ENCODE results near the gene MYO3B. TPM values are rescaled to one million over a fixed set of nuclear protein-coding genes. Genes with fewer than 3 reads are reported as not detected.
"Not testable (repeated sequence)": the region's sequence is repeated elsewhere in the genome, so short reads cannot be mapped to it uniquely, and the experiment has no call there.

MYO3B gene
- polyA plus RNA-seq, 2 of the 4 experiments (the other 2 are of a cell fraction), result 0.01 TPM; not detected in 1

GRCh38 chr2:170670651-170671050 lies 492.7 kb downstream of the MYO3B start:
- H3K27ac ChIP-seq, result no peak overlapping the region
- ChIA-PET CTCF (interaction anchor here (0.6 to 2.1 kb wide), 3 partner anchors 11 to 262 kb away, joined by 3 to 6 read pairs (median 3); no protein-coding TSS in a partner anchor), POLR2A (no interaction called here)
- no peaks in the 10 kb centered on the region for H3K4me1 ChIP-seq
- H3K4me3 ChIP-seq, result no peak overlapping the region
- FAIRE-seq, result no peak
- no peak for TF ChIP-seq USF2 (IDR thresholded peaks at IDR 0.05)
- no peak for TF ChIP-seq CBX2 (IDR thresholded peaks at IDR 0.05; ENCODE audit: borderline replicate concordance, low read depth)
- TF ChIP-seq CBX8 (IDR thresholded peaks at IDR 0.05), result no peak
- no peak for TF ChIP-seq ZFP36 (IDR thresholded peaks at IDR 0.05; ENCODE audit: borderline replicate concordance, partially characterized antibody)
- TF ChIP-seq HES2 (IDR thresholded peaks at IDR 0.05), result no peak
- TF ChIP-seq E2F6 (IDR thresholded peaks at IDR 0.05; ENCODE audit: borderline replicate concordance, low read depth), result no peak
- ATAC-seq, result no peak
- H3K4me2 ChIP-seq, result no peak overlapping the region
- H3K9me3 ChIP-seq, result no peaks in the 10 kb centered on the region
- no peak for DNase-seq (ENCODE audit: low read depth in 1 of 2, low spot score in 1 of 2)
- 52% methylated on average over 2 of the region's 2 CpGs for WGBS (ENCODE audit: missing lambda C conversion rate)

GRCh38 chr2:170671079-170671478 lies 493.1 kb downstream of the MYO3B start:
- CTCF ChIA-PET, result interaction anchor here (0.6 to 2.1 kb wide), 3 partner anchors 11 to 262 kb away, joined by 3 to 6 read pairs (median 3); no protein-coding TSS in a partner anchor
- TF ChIP-seq NFE2L2 (conservative IDR thresholded peaks at IDR 0.05; ENCODE audit: low read length) (no peak), RFX5 (IDR thresholded peaks at IDR 0.05) (no peak), HMGXB4 (CRISPR knock-in tag; IDR thresholded peaks at IDR 0.05; ENCODE audit: borderline replicate concordance) (no peak)
- no peaks in the 10 kb centered on the region for H3K4me1 ChIP-seq
- H3K9me3 ChIP-seq, result no peaks in the 10 kb centered on the region
- ATAC-seq, result no peak
- H3K27ac ChIP-seq, result no peak overlapping the region
- no peak overlapping the region for H3K4me2 ChIP-seq
- DNase-seq (ENCODE audit: low read depth in 1 of 2, low spot score in 1 of 2), result no peak
- POLR2A ChIA-PET, result no interaction called here
- WGBS (ENCODE audit: missing lambda C conversion rate), result 82% methylated on average over 9 of the region's 9 CpGs
- FAIRE-seq, result no peak
- H3K4me3 ChIP-seq, result no peak overlapping the region

GRCh38 chr2:170674282-170674681 lies 496.3 kb downstream of the MYO3B start:
- ATAC-seq; FAIRE-seq; H3K4me2 ChIP-seq; DNase-seq (ENCODE audit: low read depth in 1 of 2, low spot score in 1 of 2); CTCF ChIA-PET; H3K9me3 ChIP-seq; H3K4me1 ChIP-seq; POLR2A ChIA-PET; H3K4me3 ChIP-seq; H3K27ac ChIP-seq: not testable (repeated sequence)

GRCh38 chr2:170675701-170676100 lies 497.8 kb downstream of the MYO3B start:
- ATAC-seq (no peak), FAIRE-seq (no peak), DNase-seq (ENCODE audit: low read depth in 1 of 2, low spot score in 1 of 2) (no peak)
- Histone ChIP-seq H3K27ac (no peak overlapping the region), H3K4me1 (no peaks in the 10 kb centered on the region), H3K4me3 (no peak overlapping the region), H3K9me3 (no peaks in the 10 kb centered on the region), H3K4me2 (no peak overlapping the region)
- CTCF ChIA-PET, result no interaction called here
- WGBS (ENCODE audit: missing lambda C conversion rate), result 64% methylated on average over 6 of the region's 6 CpGs
- POLR2A ChIA-PET, result no interaction called here
- TF ChIP-seq HMGXB4 (CRISPR knock-in tag; IDR thresholded peaks at IDR 0.05; ENCODE audit: borderline replicate concordance) (no peak), PBX3 (IDR thresholded peaks at IDR 0.05) (no peak), ELK1 (IDR thresholded peaks at IDR 0.05; ENCODE audit: low read depth, low read length) (no peak), EHF (CRISPR knock-in tag; IDR thresholded peaks at IDR 0.05) (no peak), FOXS1 (CRISPR knock-in tag; IDR thresholded peaks at IDR 0.05) (no peak), ZNF302 (CRISPR knock-in tag; IDR thresholded peaks at IDR 0.05) (no peak), USF2 (IDR thresholded peaks at IDR 0.05) (no peak), CTCF (IDR thresholded peaks at IDR 0.05) (no peak), E2F6 (IDR thresholded peaks at IDR 0.05; ENCODE audit: borderline replicate concordance, low read depth) (no peak), SREBF2 (IDR thresholded peaks at IDR 0.05) (no peak), RFX5 (IDR thresholded peaks at IDR 0.05) (no peak), MAFK (IDR thresholded peaks at IDR 0.05; ENCODE audit: partially characterized antibody) (no peak)
